Left lung (tissue), 10 donors: ENCODE data around the gene ARSB. TPM values are rescaled to one million over a fixed set of nuclear protein-coding genes. Genes with fewer than 3 reads are reported as not detected.

ENCODE experiments used
- ATAC-seq: fragments of 200-7000 bp; cut with Tn5 transposase; one replicate; pipeline ENCODE4 v1.9.1; 2020; ENCODE audit warnings: moderate library complexity
- DNase-seq, 4 donors: peaks; one replicate each; pipeline ENCODE4 v3.0.0-alpha.2; 2013 to 2020
- H3K27ac ChIP-seq, 2 donors: fragments of 200-600 bp; sonication (generic) in 1 of 2; one replicate each; pipeline versions ENCODE4 v1.5.0 to v1.8.0; 2020 to 2021
- H3K27me3 ChIP-seq, 2 donors: fragments of 200-600 bp; sonication (generic) in 1 of 2; one replicate each; pipeline versions ENCODE4 v1.5.0 to v1.8.0; 2020 to 2021
- H3K36me3 ChIP-seq, 2 donors: fragments of 200-600 bp; sonication (generic) in 1 of 2; one replicate each; pipeline versions ENCODE4 v1.5.0 to v1.8.0; 2020 to 2021
- H3K4me1 ChIP-seq, 2 donors: fragments of 200-600 bp; one replicate each; pipeline ENCODE4 v1.8.0; 2021
- H3K4me3 ChIP-seq, 2 donors: fragments of 200-600 bp; sonication (generic) in 1 of 2; one replicate each; pipeline versions ENCODE4 v1.5.0 to v1.8.0; 2020 to 2021; ENCODE audit warnings: mild to moderate bottlenecking in 1 of 2
- H3K9me3 ChIP-seq, 2 donors: fragments of 200-600 bp; sonication (generic) in 1 of 2; one replicate each; pipeline versions ENCODE4 v1.5.0 to v1.8.0; 2020 to 2021
- CTCF ChIP-seq, 2 donors: fragments of 200-600 bp; sonication (generic) in 1 of 2; IDR thresholded peaks; one replicate each; pipeline versions ENCODE4 v1.5.0 to v1.8.0; 2021; ENCODE audit warnings: antibody characterized with exemption in 2 of 2
- intact Hi-C, 2 donors: fragments of 100-400 bp; cut with DNase I; formaldehyde crosslinking; loops; one replicate each; pipeline versions ENCODE4 v1.11.2 to v1.14.2; 2022
- polyA plus RNA-seq, 6 donors: library from polyadenylated mRNA; unstranded; fragments of 120-200 nt; gene quantifications; one replicate each; pipeline ENCODE4 v1.2.1, GENCODE V29; 2013; ENCODE audit not compliant: insufficient read length in 6 of 6
- total RNA-seq, 2 donors: library from RNA; stranded (reverse); fragmentation: NEBNext Ultra II Directional; extraction: Animal tissue kit (Norgen Biotek cat#: 25700); gene quantifications; one replicate each; pipeline ENCODE4 v1.2.1, GENCODE V29; 2021
- donor health status: DM: no; HTN: yes; CAD: no.
- donor health status: DM: no; HTN: no; CAD: no.

ARSB gene
- total and polyA plus RNA-seq, 8 donors = 13.2 to 26.0 (median 16.8) TPM

- no peak for DNase-seq
- H3K27me3 ChIP-seq = no peaks in the 10 kb centered on the region
- H3K36me3 ChIP-seq = peaks cover 0 to 26% of the 10 kb centered on the region in 2 donors
- H3K4me1 ChIP-seq = no peaks in the 10 kb centered on the region
- no peak overlapping the region for H3K27ac ChIP-seq
- TF ChIP-seq CTCF (IDR thresholded peaks at IDR 0.05) = no peak
- H3K9me3 ChIP-seq = no peaks in the 10 kb centered on the region
- no peak overlapping the region for H3K4me3 ChIP-seq
- no peak for ATAC-seq
- intact Hi-C loops = loop anchor here in 1 of 2 donors (10.0 kb wide), 4 partner anchors 65 to 635 kb away; no protein-coding TSS in a partner anchor
Measured at GRCh38 chr5:78959767-78960166, 25.3 kb downstream of the ARSB start.

- Histone ChIP-seq H3K9me3 (no peaks in the 10 kb centered on the region), H3K4me3 (no peak overlapping the region), H3K27me3 (no peaks in the 10 kb centered on the region), H3K4me1 (no peaks in the 10 kb centered on the region), H3K27ac (no peak overlapping the region), H3K36me3 (peaks cover 0 to 23% of the 10 kb centered on the region in 2 donors)
- DNase-seq (no peak), ATAC-seq (no peak)
- intact Hi-C loops = loop anchor here in 1 of 2 donors (10.0 kb wide), 1 partner anchor 64 kb away; no protein-coding TSS in a partner anchor
- TF ChIP-seq CTCF (IDR thresholded peaks at IDR 0.05) = no peak
Measured at GRCh38 chr5:78958672-78959445, 26.3 kb downstream of the ARSB start.

GRCh38 chr5:78956901-78957300 lies 28.2 kb downstream of the ARSB start:
- no peak for ATAC-seq
- TF ChIP-seq CTCF (IDR thresholded peaks at IDR 0.05) = no peak

GRCh38 chr5:78953092-78953800 lies 31.9 kb downstream of the ARSB start:
- no peak for ATAC-seq
- no peak for TF ChIP-seq CTCF (IDR thresholded peaks at IDR 0.05)
- intact Hi-C loops = loop anchor here in 1 of 2 donors (10.0 kb wide), 1 partner anchor 58 kb away; no protein-coding TSS in a partner anchor
- DNase-seq = no peak
- H3K27ac ChIP-seq = no peak overlapping the region
- H3K27me3 ChIP-seq = no peaks in the 10 kb centered on the region
- no peak overlapping the region for H3K4me3 ChIP-seq
- peaks cover 0 to 10% of the 10 kb centered on the region in 2 donors for H3K36me3 ChIP-seq
- no peaks in the 10 kb centered on the region for H3K4me1 ChIP-seq
- H3K9me3 ChIP-seq = no peaks in the 10 kb centered on the region

More at GRCh38 chr5:78956901-78957300, 28.2 kb downstream of the ARSB start:
- Histone ChIP-seq H3K27me3 (no peaks in the 10 kb centered on the region), H3K4me3 (no peak overlapping the region), H3K36me3 (peaks cover 0 to 10% of the 10 kb centered on the region in 2 donors), H3K27ac (no peak overlapping the region), H3K9me3 (no peaks in the 10 kb centered on the region), H3K4me1 (no peaks in the 10 kb centered on the region)
- DNase-seq = no peak
- intact Hi-C loops = loop anchor here in 1 of 2 donors (10.0 kb wide), 1 partner anchor 62 kb away; no protein-coding TSS in a partner anchor

- H3K27me3 ChIP-seq = no peaks in the 10 kb centered on the region
- TF ChIP-seq CTCF (IDR thresholded peaks at IDR 0.05) = no peak
- H3K9me3 ChIP-seq = no peaks in the 10 kb centered on the region
- ATAC-seq = no peak
- no peaks in the 10 kb centered on the region for H3K4me1 ChIP-seq
- no peak overlapping the region for H3K4me3 ChIP-seq
- H3K36me3 ChIP-seq = no peaks in the 10 kb centered on the region
- H3K27ac ChIP-seq = no peak overlapping the region
- intact Hi-C loops = no loop called here
- peak in 1 of 4 donors; percentile 38 for DNase-seq
Measured at GRCh38 chr5:78930721-78931120, 54.4 kb downstream of the ARSB start.
